Esophagus squamous epithelium (tissue), 5 donors: ENCODE measurements around the gene FGFR3. TPM values are rescaled to one million over a fixed set of nuclear protein-coding genes. Genes with fewer than 3 reads are reported as not detected.
A peak's percentile ranks its signal among the peaks of the same experiment; 100 is the strongest.

Experiments used
- DNase-seq: peaks from one replicate; lab custom pipeline; 2025; lab: John Stamatoyannopoulos, UW
- H3K27ac ChIP-seq, 4 donors: fragments of 200-600 bp; sonication (generic); one replicate each; pipeline ENCODE4 v1.5.1; 2016 to 2019; ENCODE audit warnings: mild to moderate bottlenecking in 1 of 4
- H3K27me3 ChIP-seq, 4 donors: fragments of 200-600 bp; sonication (generic); 1 replicate in 3 of 4; 2 replicates in 1 of 4; pipeline versions ENCODE4 v1.5.1 to v1.6.0; 2017 to 2021; ENCODE audit warnings: antibody characterized with exemption in 1 of 4
- H3K36me3 ChIP-seq, 3 donors: fragments of 200-600 bp; sonication (generic); one replicate each; pipeline ENCODE4 v1.5.1; 2016 to 2019
- H3K4me1 ChIP-seq, 3 donors: fragments of 200-600 bp; sonication (generic); one replicate each; pipeline ENCODE4 v1.5.1; 2017 to 2019
- H3K4me3 ChIP-seq, 4 donors: fragments of 200-600 bp; sonication (generic); 1 replicate in 3 of 4; 2 replicates in 1 of 4; pipeline ENCODE4 v1.5.1; 2016 to 2019; ENCODE audit warnings: mild to moderate bottlenecking in 2 of 4, moderate library complexity in 1 of 4
- H3K9me3 ChIP-seq, 3 donors: fragments of 200-600 bp; sonication (generic); one replicate each; pipeline ENCODE4 v1.5.1; 2016 to 2019
- POLR2A ChIP-seq, 4 donors: fragments of 450-650 bp; IDR thresholded peaks; one replicate each; pipeline ENCODE4 v1.6.1; 2017; ENCODE audit warnings: antibody characterized with exemption in 4 of 4, mild to moderate bottlenecking in 4 of 4, moderate library complexity in 3 of 4
- WGBS, 2 donors: methylation state at CpG; one replicate each; pipeline ENCODE4 v1.1.5; 2018; 5-methylcytosine and 5-hydroxymethylcytosine counted together
- intact Hi-C: fragments of 100-400 bp; cut with DNase I; formaldehyde crosslinking; loops from one replicate; pipeline ENCODE4 v1.15.0; 2022
- total RNA-seq, 4 donors: library from RNA; depleted of rRNA; stranded (reverse); fragments of >200 nt; gene quantifications; one replicate each; pipeline ENCODE4 v1.1.0, GENCODE V29; 2016
- TF ChIP-seq, protein P1 (sequence below), 6 experiments: fragments of 450-650 bp in 4 of 6; fragments of 200-600 bp in 2 of 6; sonication (generic) in 2 of 6; IDR thresholded peaks; one replicate each; pipeline ENCODE4 v1.5.1; 2016 to 2019; ENCODE audit warnings: antibody characterized with exemption in 6 of 6, mild to moderate bottlenecking in 4 of 6, moderate library complexity in 4 of 6
- donor health status: DM: yes; HTN: yes; CAD: no.

Gene FGFR3
- total RNA-seq, 4 donors from 2014 or later, result 175 to 307 (median 223) TPM

DNA sequence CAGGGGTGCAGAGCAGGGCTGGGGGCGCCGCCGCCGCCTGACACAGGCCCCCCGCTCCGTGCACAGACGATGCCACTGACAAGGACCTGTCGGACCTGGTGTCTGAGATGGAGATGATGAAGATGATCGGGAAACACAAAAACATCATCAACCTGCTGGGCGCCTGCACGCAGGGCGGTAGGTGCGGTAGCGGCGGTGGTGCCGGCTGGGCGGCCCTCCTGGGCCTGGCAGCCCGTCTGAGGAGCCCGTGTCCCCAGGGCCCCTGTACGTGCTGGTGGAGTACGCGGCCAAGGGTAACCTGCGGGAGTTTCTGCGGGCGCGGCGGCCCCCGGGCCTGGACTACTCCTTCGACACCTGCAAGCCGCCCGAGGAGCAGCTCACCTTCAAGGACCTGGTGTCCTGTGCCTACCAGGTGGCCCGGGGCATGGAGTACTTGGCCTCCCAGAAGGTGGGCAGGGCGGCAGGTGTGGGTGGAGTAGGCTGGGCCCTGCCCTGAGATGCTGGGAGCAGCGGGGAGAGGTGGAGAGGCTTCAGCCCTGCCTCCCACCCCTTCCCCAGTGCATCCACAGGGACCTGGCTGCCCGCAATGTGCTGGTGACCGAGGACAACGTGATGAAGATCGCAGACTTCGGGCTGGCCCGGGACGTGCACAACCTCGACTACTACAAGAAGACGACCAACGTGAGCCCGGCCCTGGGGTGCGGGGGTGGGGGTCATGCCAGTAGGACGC lies 12.6 kb downstream of the FGFR3 start:
- H3K36me3 ChIP-seq, result peaks cover 12 to 90% (median 27%) of the 10 kb centered on the region in 3 donors
- H3K9me3 ChIP-seq, result no peaks in the 10 kb centered on the region
- no peak for DNase-seq
- H3K27ac ChIP-seq, result peak overlapping the region in 1 of 4 donors; percentile 4
- H3K4me1 ChIP-seq, result peaks cover 0 to 52% (median 4%) of the 10 kb centered on the region in 3 donors
- 83 to 89% methylated on average over 1 to 28 of the region's 47 CpGs for WGBS, 2 donors
- H3K27me3 ChIP-seq, result no peaks in the 10 kb centered on the region
- intact Hi-C loops, result no loop called here
- no peak overlapping the region for H3K4me3 ChIP-seq
- TF ChIP-seq, protein P1, sequence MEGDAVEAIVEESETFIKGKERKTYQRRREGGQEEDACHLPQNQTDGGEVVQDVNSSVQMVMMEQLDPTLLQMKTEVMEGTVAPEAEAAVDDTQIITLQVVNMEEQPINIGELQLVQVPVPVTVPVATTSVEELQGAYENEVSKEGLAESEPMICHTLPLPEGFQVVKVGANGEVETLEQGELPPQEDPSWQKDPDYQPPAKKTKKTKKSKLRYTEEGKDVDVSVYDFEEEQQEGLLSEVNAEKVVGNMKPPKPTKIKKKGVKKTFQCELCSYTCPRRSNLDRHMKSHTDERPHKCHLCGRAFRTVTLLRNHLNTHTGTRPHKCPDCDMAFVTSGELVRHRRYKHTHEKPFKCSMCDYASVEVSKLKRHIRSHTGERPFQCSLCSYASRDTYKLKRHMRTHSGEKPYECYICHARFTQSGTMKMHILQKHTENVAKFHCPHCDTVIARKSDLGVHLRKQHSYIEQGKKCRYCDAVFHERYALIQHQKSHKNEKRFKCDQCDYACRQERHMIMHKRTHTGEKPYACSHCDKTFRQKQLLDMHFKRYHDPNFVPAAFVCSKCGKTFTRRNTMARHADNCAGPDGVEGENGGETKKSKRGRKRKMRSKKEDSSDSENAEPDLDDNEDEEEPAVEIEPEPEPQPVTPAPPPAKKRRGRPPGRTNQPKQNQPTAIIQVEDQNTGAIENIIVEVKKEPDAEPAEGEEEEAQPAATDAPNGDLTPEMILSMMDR (IDR thresholded peaks at IDR 0.05), result no peak
- TF ChIP-seq POLR2A (IDR thresholded peaks at IDR 0.05), result no peak

DNA sequence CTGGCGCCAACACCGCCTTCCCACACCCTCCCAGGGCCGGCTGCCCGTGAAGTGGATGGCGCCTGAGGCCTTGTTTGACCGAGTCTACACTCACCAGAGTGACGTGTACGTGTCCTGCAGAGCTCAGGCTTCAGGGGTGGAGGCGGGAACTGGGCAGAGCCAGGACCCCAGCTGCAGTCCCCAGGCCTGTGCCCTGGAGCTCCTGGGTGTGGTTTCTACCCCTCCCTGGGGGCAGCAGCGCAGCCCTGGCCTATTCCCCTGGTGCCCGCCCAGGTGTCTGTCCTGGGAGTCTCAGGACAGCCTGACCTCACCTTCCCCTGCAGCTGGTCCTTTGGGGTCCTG lies 13.1 kb downstream of the FGFR3 start:
- no peak for DNase-seq
- Histone ChIP-seq H3K36me3 (peaks cover 12 to 90% (median 27%) of the 10 kb centered on the region in 3 donors), H3K4me1 (peaks cover 0 to 46% (median 4%) of the 10 kb centered on the region in 3 donors), H3K9me3 (no peaks in the 10 kb centered on the region), H3K27me3 (no peaks in the 10 kb centered on the region), H3K4me3 (no peak overlapping the region), H3K27ac (peak overlapping the region in 1 of 4 donors; percentile 4)
- no peak for TF ChIP-seq POLR2A (IDR thresholded peaks at IDR 0.05)
- TF ChIP-seq, protein P1 (IDR thresholded peaks at IDR 0.05), result no peak
- intact Hi-C loops, result no loop called here
- 95% methylated on average over 4 of the region's 11 CpGs; no CpG with 5 or more reads in 1 of the 2 donors for WGBS, 2 donors

DNA sequence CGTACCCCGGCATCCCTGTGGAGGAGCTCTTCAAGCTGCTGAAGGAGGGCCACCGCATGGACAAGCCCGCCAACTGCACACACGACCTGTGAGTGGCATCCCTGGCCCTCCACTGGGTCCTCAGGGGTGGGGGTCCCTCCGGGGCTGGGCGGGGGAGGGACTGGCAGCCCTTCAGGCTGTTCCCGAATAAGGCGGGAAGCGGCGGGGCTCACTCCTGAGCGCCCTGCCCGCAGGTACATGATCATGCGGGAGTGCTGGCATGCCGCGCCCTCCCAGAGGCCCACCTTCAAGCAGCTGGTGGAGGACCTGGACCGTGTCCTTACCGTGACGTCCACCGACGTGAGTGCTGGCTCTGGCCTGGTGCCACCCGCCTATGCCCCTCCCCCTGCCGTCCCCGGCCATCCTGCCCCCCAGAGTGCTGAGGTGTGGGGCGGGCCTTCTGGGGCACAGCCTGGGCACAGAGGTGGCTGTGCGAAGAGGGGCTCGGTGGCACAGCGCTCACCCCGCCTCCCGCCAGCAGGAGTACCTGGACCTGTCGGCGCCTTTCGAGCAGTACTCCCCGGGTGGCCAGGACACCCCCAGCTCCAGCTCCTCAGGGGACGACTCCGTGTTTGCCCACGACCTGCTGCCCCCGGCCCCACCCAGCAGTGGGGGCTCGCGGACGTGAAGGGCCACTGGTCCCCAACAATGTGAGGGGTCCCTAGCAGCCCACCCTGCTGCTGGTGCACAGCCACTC lies 13.7 kb downstream of the FGFR3 start:
- intact Hi-C loops, result no loop called here
- DNase-seq, result no peak
- H3K36me3 ChIP-seq, result peaks cover 7 to 86% (median 27%) of the 10 kb centered on the region in 3 donors

DNA sequence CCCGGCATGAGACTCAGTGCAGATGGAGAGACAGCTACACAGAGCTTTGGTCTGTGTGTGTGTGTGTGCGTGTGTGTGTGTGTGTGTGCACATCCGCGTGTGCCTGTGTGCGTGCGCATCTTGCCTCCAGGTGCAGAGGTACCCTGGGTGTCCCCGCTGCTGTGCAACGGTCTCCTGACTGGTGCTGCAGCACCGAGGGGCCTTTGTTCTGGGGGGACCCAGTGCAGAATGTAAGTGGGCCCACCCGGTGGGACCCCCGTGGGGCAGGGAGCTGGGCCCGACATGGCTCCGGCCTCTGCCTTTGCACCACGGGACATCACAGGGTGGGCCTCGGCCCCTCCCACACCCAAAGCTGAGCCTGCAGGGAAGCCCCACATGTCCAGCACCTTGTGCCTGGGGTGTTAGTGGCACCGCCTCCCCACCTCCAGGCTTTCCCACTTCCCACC lies 14.3 kb downstream of the FGFR3 start:
- Histone ChIP-seq H3K9me3 (no peaks in the 10 kb centered on the region), H3K4me1 (peaks cover 0 to 35% (median 0%) of the 10 kb centered on the region in 3 donors), H3K27ac (no peak overlapping the region), H3K36me3 (peaks cover 3 to 81% (median 27%) of the 10 kb centered on the region in 3 donors), H3K27me3 (no peaks in the 10 kb centered on the region), H3K4me3 (no peak overlapping the region)
- TF ChIP-seq, protein P1 (IDR thresholded peaks at IDR 0.05), result no peak
- TF ChIP-seq POLR2A (IDR thresholded peaks at IDR 0.05), result no peak
- no peak for DNase-seq
- intact Hi-C loops, result no loop called here
- 75 to 90% methylated on average over 1 to 6 of the region's 16 CpGs for WGBS, 2 donors

More for the DNA sequence above, 13.7 kb downstream of the FGFR3 start:
- no peaks in the 10 kb centered on the region for H3K27me3 ChIP-seq
- H3K4me1 ChIP-seq, result peaks cover 0 to 41% (median 4%) of the 10 kb centered on the region in 3 donors
- no peak overlapping the region for H3K4me3 ChIP-seq
- 85% methylated on average over 4 of the region's 41 CpGs; no CpG with 5 or more reads in 1 of the 2 donors for WGBS, 2 donors
- H3K9me3 ChIP-seq, result no peaks in the 10 kb centered on the region
- peak overlapping the region in 1 of 4 donors; percentile 4 for H3K27ac ChIP-seq
- no peak for TF ChIP-seq POLR2A (IDR thresholded peaks at IDR 0.05)
- TF ChIP-seq, protein P1 (IDR thresholded peaks at IDR 0.05), result no peak

DNA sequence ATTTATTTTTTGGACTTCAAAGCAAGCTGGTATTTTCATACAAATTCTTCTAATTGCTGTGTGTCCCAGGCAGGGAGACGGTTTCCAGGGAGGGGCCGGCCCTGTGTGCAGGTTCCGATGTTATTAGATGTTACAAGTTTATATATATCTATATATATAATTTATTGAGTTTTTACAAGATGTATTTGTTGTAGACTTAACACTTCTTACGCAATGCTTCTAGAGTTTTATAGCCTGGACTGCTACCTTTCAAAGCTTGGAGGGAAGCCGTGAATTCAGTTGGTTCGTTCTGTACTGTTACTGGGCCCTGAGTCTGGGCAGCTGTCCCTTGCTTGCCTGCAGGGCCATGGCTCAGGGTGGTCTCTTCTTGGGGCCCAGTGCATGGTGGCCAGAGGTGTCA lies 15.3 kb downstream of the FGFR3 start:
- 57 to 73% methylated on average over 6 of the region's 6 CpGs for WGBS, 2 donors
- peaks cover 5 to 81% (median 28%) of the 10 kb centered on the region in 3 donors for H3K36me3 ChIP-seq
- H3K27ac ChIP-seq, result no peak overlapping the region
- H3K9me3 ChIP-seq, result no peaks in the 10 kb centered on the region
- peaks cover 0 to 31% (median 0%) of the 10 kb centered on the region in 3 donors for H3K4me1 ChIP-seq
- DNase-seq, result no peak
- intact Hi-C loops, result no loop called here
- TF ChIP-seq POLR2A (IDR thresholded peaks at IDR 0.05), result no peak
- TF ChIP-seq, protein P1 (IDR thresholded peaks at IDR 0.05), result no peak
- no peak overlapping the region for H3K4me3 ChIP-seq
- no peaks in the 10 kb centered on the region for H3K27me3 ChIP-seq
